HCT116 (cell line): ENCODE data around the gene CCN5. TPM values are rescaled to one million over a fixed set of nuclear protein-coding genes. Genes with fewer than 3 reads are reported as not detected.
A peak's percentile ranks its signal among the peaks of the same experiment; 100 is the strongest.

Source experiments
- ATAC-seq: fragments of 200-7000 bp; cut with Tn5 transposase; 2 replicates; pipeline ENCODE4 v1.9.1; 2020; ENCODE audit warnings: mild to moderate bottlenecking, moderate library complexity
- BruUV-seq: library from RNA; stranded (reverse); fragments of 400-500 nt; replicated peaks from 2 replicates; lab custom pipeline; 2021; lab: Mats Ljungman, UMichigan
- CTCF ChIA-PET: fragments of 300-600 bp; sonication (Branson Sonifier 250); formaldehyde crosslinking; loops from one replicate; lab custom pipeline; 2021; ENCODE audit warnings: antibody characterized with exemption; lab: Charles Lee
- POLR2A ChIA-PET: fragments of 300-600, 350-600 bp; sonication (Branson Sonifier 250); formaldehyde crosslinking; loops from one replicate; lab custom pipeline; 2021; ENCODE audit warnings: antibody characterized with exemption; lab: Charles Lee
- RAD21 ChIA-PET, 2 experiments: fragments of 300-600 bp; sonication (Branson Sonifier 250); formaldehyde crosslinking; loops; one replicate each; lab custom pipeline; 2023; ENCODE audit warnings: low total read pairs in 2 of 2; ENCODE audit not compliant: uncharacterized antibody in 2 of 2, unreplicated experiment in 2 of 2, low non-redundant PET in 1 of 2; lab: Charles Lee
- DNase-seq: peaks from one replicate; pipeline ENCODE4 v3.0.0-alpha.2; 2010; ENCODE audit warnings: low read depth, low spot score
- H2AFZ ChIP-seq: fragments of 200-600 bp; shearing (Covaris generic), sonication (generic); 2 replicates; pipeline ENCODE4 v1.6.1; 2017; ENCODE audit warnings: low read depth, mixed run types, mixed read lengths, antibody characterized with exemption, low read length; ENCODE audit not compliant: poor library complexity, severe bottlenecking
- H3K27ac ChIP-seq: 2 replicates; pipeline ENCODE4 v1.5.1; 2012; ENCODE audit warnings: low read depth, low read length
- H3K27me3 ChIP-seq: fragments of 200-600 bp; sonication (generic); 2 replicates; pipeline ENCODE4 v1.6.1; 2016; ENCODE audit warnings: mixed run types, low read length, mixed read lengths; ENCODE audit not compliant: insufficient read depth
- H3K36me3 ChIP-seq, 2 experiments: fragments of 200-500 bp in 1 of 2; fragments of 200-600 bp in 1 of 2; sonication (Bioruptor generic) in 1 of 2; sonication (generic) in 1 of 2; 2 replicates each; pipeline versions ENCODE4 v1.5.1 to v1.6.1; 2014 to 2016; ENCODE audit warnings: low read length in 2 of 2, inconsistent platforms in 1 of 2, mixed read lengths in 1 of 2, mixed run types in 1 of 2; ENCODE audit not compliant: insufficient read depth in 2 of 2, control insufficient read depth in 1 of 2
- H3K4me1 ChIP-seq, 2 experiments: fragments of 200-600 bp in 1 of 2; sonication (generic) in 1 of 2; 2 replicates each; pipeline versions ENCODE4 v1.5.1 to v1.6.1; 2012 to 2017; ENCODE audit warnings: low read length in 2 of 2, inconsistent platforms in 1 of 2, mild to moderate bottlenecking in 1 of 2, mixed read lengths in 1 of 2, mixed run types in 1 of 2, moderate library complexity in 1 of 2; ENCODE audit not compliant: insufficient read depth in 2 of 2, control insufficient read depth in 1 of 2
- H3K4me2 ChIP-seq: fragments of 200-600 bp; sonication (generic); 2 replicates; pipeline ENCODE4 v1.6.1; 2017; ENCODE audit warnings: mixed run types, low read length, mixed read lengths
- H3K4me3 ChIP-seq, 2 experiments: fragments of 200-600 bp in 1 of 2; sonication (generic) in 1 of 2; replicated peaks in 1 of 2; 2 replicates each; pipeline ENCODE4 v1.5.1; 2011 to 2016; ENCODE audit warnings: low read length in 2 of 2, control low read depth in 1 of 2, low read depth in 1 of 2, mild to moderate bottlenecking in 1 of 2, mixed read lengths in 1 of 2, mixed run types in 1 of 2
- H3K79me2 ChIP-seq: fragments of 200-600 bp; sonication (generic); 2 replicates; pipeline ENCODE4 v1.6.1; 2017; ENCODE audit warnings: mild to moderate bottlenecking, mixed run types, low read length, moderate library complexity, mixed read lengths; ENCODE audit not compliant: insufficient read depth
- H3K9ac ChIP-seq: fragments of 200-600 bp; sonication (generic); 2 replicates; pipeline ENCODE4 v1.6.1; 2016; ENCODE audit warnings: low read length, mixed read lengths
- H3K9me2 ChIP-seq: fragments of 200-600 bp; sonication (generic), shearing (Covaris generic); 2 replicates; pipeline ENCODE4 v1.6.1; 2017; ENCODE audit warnings: mixed run types, mild to moderate bottlenecking, moderate library complexity; ENCODE audit not compliant: insufficient read depth
- H3K9me3 ChIP-seq, 2 experiments: fragments of 200-500 bp in 1 of 2; fragments of 200-600 bp in 1 of 2; sonication (Bioruptor generic) in 1 of 2; sonication (generic) in 1 of 2; 2 replicates each; pipeline ENCODE4 v1.6.1; 2014 to 2017; ENCODE audit warnings: low read length in 2 of 2, mixed read lengths in 2 of 2, inconsistent platforms in 1 of 2, low read depth in 1 of 2, mild to moderate bottlenecking in 1 of 2, mixed run types in 1 of 2, moderate library complexity in 1 of 2; ENCODE audit not compliant: control insufficient read depth in 1 of 2, insufficient read depth in 1 of 2
- H4K20me1 ChIP-seq: fragments of 200-600 bp; sonication (generic), shearing (Covaris generic); 2 replicates; pipeline ENCODE4 v1.6.1; 2017; ENCODE audit warnings: mixed run types, mild to moderate bottlenecking, moderate library complexity; ENCODE audit not compliant: insufficient read depth
- ATF3 ChIP-seq: IDR thresholded peaks from 2 replicates; pipeline ENCODE4 v1.6.1; 2012
- CBX3 ChIP-seq: IDR thresholded peaks from 2 replicates; pipeline ENCODE4 v1.6.1; 2012; ENCODE audit warnings: low read depth
- CEBPB ChIP-seq: IDR thresholded peaks from 2 replicates; pipeline ENCODE4 v1.6.1; 2012; ENCODE audit warnings: low read depth
- CTCF ChIP-seq, 3 experiments: fragments of 200-600 bp in 1 of 3; sonication (generic) in 1 of 3; IDR thresholded peaks in 2 of 3; conservative IDR thresholded peaks in 1 of 3; 2 replicates each; pipeline ENCODE4 v1.5.1; 2012 to 2017; ENCODE audit warnings: low read depth in 2 of 3, low read length in 2 of 3, antibody characterized with exemption in 1 of 3, borderline replicate concordance in 1 of 3, control low read depth in 1 of 3, mild to moderate bottlenecking in 1 of 3, mixed read lengths in 1 of 3, mixed run types in 1 of 3, moderate library complexity in 1 of 3; ENCODE audit not compliant: insufficient read depth in 1 of 3
- EGR1 ChIP-seq: IDR thresholded peaks from 2 replicates; pipeline ENCODE4 v1.6.1; 2012; ENCODE audit warnings: low read depth
- EZH2phosphoT487 ChIP-seq: fragments of 200-600 bp; IDR thresholded peaks from 2 replicates; pipeline ENCODE4 v1.6.1; 2018; ENCODE audit warnings: antibody characterized with exemption, borderline replicate concordance
- POLR2A ChIP-seq: IDR thresholded peaks from 2 replicates; pipeline ENCODE4 v1.7.0; 2011; ENCODE audit warnings: borderline replicate concordance; ENCODE audit not compliant: insufficient read depth, insufficient read length; ENCODE audit errors: extremely low read depth
- POLR2AphosphoS5 ChIP-seq: IDR thresholded peaks from 2 replicates; pipeline ENCODE4 v1.6.1; 2011; ENCODE audit warnings: mild to moderate bottlenecking, low read depth, low read length, moderate library complexity
- SP1 ChIP-seq: IDR thresholded peaks from 2 replicates; pipeline ENCODE4 v1.6.1; 2012; ENCODE audit warnings: low read depth
- TCF7L2 ChIP-seq: IDR thresholded peaks from 2 replicates; pipeline ENCODE4 v1.7.0; 2011; ENCODE audit warnings: borderline replicate concordance, inconsistent platforms; ENCODE audit not compliant: insufficient read depth, insufficient read length; ENCODE audit errors: extremely low read depth
- ZBTB33 ChIP-seq: IDR thresholded peaks from 2 replicates; pipeline ENCODE4 v1.6.1; 2011; ENCODE audit warnings: mild to moderate bottlenecking, low read length, moderate library complexity; ENCODE audit not compliant: insufficient replicate concordance; ENCODE audit errors: extremely low read depth
- ZFX ChIP-seq: fragments of 450-650 bp; IDR thresholded peaks from 2 replicates; pipeline ENCODE4 v1.6.1; 2017
- intact Hi-C: fragments of 100-400 bp; cut with micrococcal nuclease; formaldehyde crosslinking; loops from 2 replicates; pipeline ENCODE4 v1.10.0; 2022
- total RNA-seq: library from RNA; stranded (reverse); gene quantifications from one replicate; pipeline ENCODE4 v1.2.1, GENCODE V29; 2021; ENCODE audit not compliant: unreplicated experiment

The CCN5 gene
- total RNA-seq, 1 experiment from 2014 or later, result 0.20 TPM

GRCh38 chr20:44721785-44722054 is 6.6 kb downstream of the CCN5 start:
- no peak for TF ChIP-seq EGR1
- no peak for TF ChIP-seq POLR2A
- TF ChIP-seq POLR2AphosphoS5, result no peak
- TF ChIP-seq CTCF (IDR thresholded peaks at IDR 0.05 in 2 of 3, conservative IDR thresholded peaks at IDR 0.05 in 1 of 3; ENCODE audit: borderline replicate concordance in 1 of 3, insufficient read depth in 1 of 3, low read depth in 2 of 3, low read length in 2 of 3), result no peak
- no peak for TF ChIP-seq EZH2phosphoT487
- no peak for TF ChIP-seq CBX3
- POLR2A ChIA-PET, result interaction anchor here (0.7 kb wide), 1 partner anchor 78 kb away, joined by 3 read pairs; no protein-coding TSS in a partner anchor

GRCh38 chr20:44722990-44723389 is 7.8 kb downstream of the CCN5 start:
- ChIA-PET POLR2A (no interaction called here), CTCF (no interaction called here), RAD21 (no interaction called here)
- H4K20me1 ChIP-seq, result no peaks in the 10 kb centered on the region
- no TSS peak for BruUV-seq
- no peak overlapping the region for H3K27ac ChIP-seq
- no peaks in the 10 kb centered on the region for H3K9me3 ChIP-seq
- intact Hi-C loops, result no loop called here
- H3K9me2 ChIP-seq, result no peaks in the 10 kb centered on the region
- ATAC-seq, result no peak
- DNase-seq, result no peak
- H3K4me3 ChIP-seq, result no peak overlapping the region
- H2AFZ ChIP-seq, result no peak overlapping the region
- H3K9ac ChIP-seq, result no peak overlapping the region
- H3K36me3 ChIP-seq, result no peaks in the 10 kb centered on the region
- no peaks in the 10 kb centered on the region for H3K79me2 ChIP-seq
- no peaks in the 10 kb centered on the region for H3K27me3 ChIP-seq
- peaks cover 26 to 31% of the 10 kb centered on the region in 2 experiments for H3K4me1 ChIP-seq
- H3K4me2 ChIP-seq, result no peak overlapping the region
- TF ChIP-seq EZH2phosphoT487 (no peak), ZBTB33 (no peak), POLR2A (no peak), SP1 (no peak), ATF3 (no peak), POLR2AphosphoS5 (no peak), ZFX (no peak), EGR1 (no peak), CEBPB (no peak), TCF7L2 (no peak)

More at GRCh38 chr20:44721785-44722054, 6.6 kb downstream of the CCN5 start:
- Histone ChIP-seq H4K20me1 (no peaks in the 10 kb centered on the region), H3K4me3 (0 out of 4 replicates have a peak overlapping the region, but pooled peaks of 1 of the 2 experiments have one; percentile 0), H3K9me3 (no peaks in the 10 kb centered on the region), H3K4me1 (peaks cover 29 to 30% of the 10 kb centered on the region in 2 experiments), H3K36me3 (no peaks in the 10 kb centered on the region), H3K27ac (peak overlapping the region; percentile 39), H3K9ac (no peak overlapping the region), H3K4me2 (peak overlapping the region; percentile 61), H3K79me2 (no peaks in the 10 kb centered on the region), H3K9me2 (no peaks in the 10 kb centered on the region), H2AFZ (no peak overlapping the region), H3K27me3 (no peaks in the 10 kb centered on the region)
- intact Hi-C loops, result no loop called here
- no peak for ATAC-seq
- ChIA-PET CTCF (interaction anchor here (1.2 to 1.7 kb wide), 2 partner anchors 10 to 38 kb away, joined by 4 to 6 read pairs; no protein-coding TSS in a partner anchor), RAD21 (no interaction called here)
- DNase-seq, result no peak
- no TSS peak for BruUV-seq
